Cardiac muscle cell (in vitro differentiated cells and primary cell): ENCODE data around the gene PFAS. TPM values are rescaled to one million over a fixed set of nuclear protein-coding genes. Genes with fewer than 3 reads are reported as not detected.
A peak's percentile ranks its signal among the peaks of the same experiment; 100 is the strongest.
"Not testable (repeated sequence)": the region's sequence is repeated elsewhere in the genome, so short reads cannot be mapped to it uniquely, and the experiment has no call there.

Experiments used
- DNase-seq, 2 donors: peaks; one replicate each; pipeline versions ENCODE4 v3.0.0 to v3.0.0-alpha.2; 2010 to 2017; ENCODE audit warnings: low read depth in 1 of 2, low spot score in 1 of 2
- H3K27ac ChIP-seq: fragments of 200-600 bp; sonication (generic); 2 replicates; pipeline ENCODE4 v1.5.1; 2016
- H3K27me3 ChIP-seq: fragments of 200-600 bp; sonication (generic); 2 replicates; pipeline ENCODE4 v1.6.0; 2016; ENCODE audit warnings: control low read depth
- H3K36me3 ChIP-seq: fragments of 200-600 bp; sonication (generic); 2 replicates; pipeline ENCODE4 v1.5.1; 2016; ENCODE audit warnings: control low read depth
- H3K4me1 ChIP-seq: fragments of 200-600 bp; sonication (generic); 2 replicates; pipeline ENCODE4 v1.8.1; 2017; ENCODE audit warnings: low read depth, mild to moderate bottlenecking, mixed run types
- H3K4me3 ChIP-seq: fragments of 200-600 bp; sonication (generic); 2 replicates; pipeline ENCODE4 v1.5.1; 2016; ENCODE audit warnings: mild to moderate bottlenecking
- H3K9me3 ChIP-seq: fragments of 200-600 bp; sonication (generic); 2 replicates; pipeline ENCODE4 v1.5.1; 2017; ENCODE audit warnings: low read depth, mild to moderate bottlenecking, control low read depth
- CTCF ChIP-seq: IDR thresholded peaks from 2 replicates; pipeline ENCODE4 v1.5.1; 2012; ENCODE audit warnings: low read depth, mild to moderate bottlenecking, low read length
- polyA plus RNA-seq: library from polyadenylated mRNA; unstranded; fragments of >200 nt; fragmentation: Nextera tagmentation; extraction: Ambion mirVana; gene quantifications from 2 replicates; pipeline ENCODE4 v1.2.1, GENCODE V29; 2016
- total RNA-seq: library from RNA; depleted of rRNA; stranded (reverse); fragments of >200 nt; gene quantifications from 2 replicates; pipeline ENCODE4 v1.2.3, GENCODE V29; 2016

PFAS gene
- total and polyA plus RNA-seq, 2 experiments from 2014 or later: 48.2 to 62.5 TPM

GRCh38 chr17:8237175-8237574 lies 11.9 kb upstream of the PFAS start:
- no peak overlapping the region for H3K27ac ChIP-seq
- DNase-seq: no peak
- no peak for TF ChIP-seq CTCF
- H3K9me3 ChIP-seq: no peaks in the 10 kb centered on the region
- no peaks in the 10 kb centered on the region for H3K4me1 ChIP-seq
- no peak overlapping the region for H3K4me3 ChIP-seq
- H3K27me3 ChIP-seq: no peaks in the 10 kb centered on the region
- H3K36me3 ChIP-seq: peaks cover 31% of the 10 kb centered on the region

GRCh38 chr17:8237886-8238285 lies 11.2 kb upstream of the PFAS start:
- H3K4me1 ChIP-seq: no peaks in the 10 kb centered on the region
- H3K36me3 ChIP-seq: peaks cover 26% of the 10 kb centered on the region
- H3K27me3 ChIP-seq: no peaks in the 10 kb centered on the region
- no peak overlapping the region for H3K4me3 ChIP-seq
- no peaks in the 10 kb centered on the region for H3K9me3 ChIP-seq
- no peak for DNase-seq
- H3K27ac ChIP-seq: no peak overlapping the region
- TF ChIP-seq CTCF: no peak

GRCh38 chr17:8243827-8244226 lies 5.3 kb upstream of the PFAS start:
- Histone ChIP-seq H3K9me3 (no peaks in the 10 kb centered on the region), H3K4me3 (no peak overlapping the region), H3K27ac (no peak overlapping the region), H3K36me3 (no peaks in the 10 kb centered on the region), H3K27me3 (no peaks in the 10 kb centered on the region), H3K4me1 (no peaks in the 10 kb centered on the region)
- no peak for TF ChIP-seq CTCF
- no peak for DNase-seq

GRCh38 chr17:8244768-8245167 lies 4.3 kb upstream of the PFAS start:
- H3K27me3 ChIP-seq: no peaks in the 10 kb centered on the region
- peaks cover 3% of the 10 kb centered on the region for H3K4me1 ChIP-seq
- H3K27ac ChIP-seq: no peak overlapping the region
- no peak for DNase-seq
- H3K36me3 ChIP-seq: no peaks in the 10 kb centered on the region
- H3K9me3 ChIP-seq: no peaks in the 10 kb centered on the region
- H3K4me3 ChIP-seq: no peak overlapping the region
- TF ChIP-seq CTCF: no peak

GRCh38 chr17:8249621-8250500 lies 772 bp downstream of the PFAS start:
- no peak for TF ChIP-seq CTCF
- DNase-seq: no peak
- Histone ChIP-seq H3K4me3 (peak overlapping the region; percentile 78), H3K9me3 (no peaks in the 10 kb centered on the region), H3K4me1 (peaks cover 7% of the 10 kb centered on the region), H3K27ac (peak overlapping the region; percentile 86), H3K27me3 (no peaks in the 10 kb centered on the region), H3K36me3 (no peaks in the 10 kb centered on the region)

- peaks cover 10% of the 10 kb centered on the region for H3K36me3 ChIP-seq
- H3K27me3 ChIP-seq, H3K9me3 ChIP-seq, H3K27ac ChIP-seq, H3K4me1 ChIP-seq, H3K4me3 ChIP-seq: not testable (repeated sequence)
- peak in 1 of 2 donors; percentile 19 for DNase-seq
Observed at GRCh38 chr17:8251411-8251810, 2.3 kb downstream of the PFAS start.
